ENCODE data around the gene CUL7.

DNA sequence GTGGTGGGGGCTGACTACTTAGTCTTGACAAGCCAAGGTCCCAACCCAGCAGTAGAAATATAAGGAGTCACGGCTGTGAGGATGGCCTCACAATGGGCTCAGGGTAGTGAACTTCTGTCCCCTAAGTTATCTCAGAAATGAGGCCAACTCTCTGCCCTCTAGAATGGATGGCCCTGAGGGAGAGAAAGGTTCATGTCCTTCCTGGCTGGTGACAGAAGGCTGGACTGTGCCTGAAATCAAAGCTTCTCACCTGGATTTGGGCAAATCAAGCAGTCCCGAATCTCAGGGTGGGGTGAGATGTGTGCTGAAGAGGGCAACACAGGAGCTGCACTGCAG is 19.5 kb downstream of the CUL7 start:
- TF ChIP-seq, protein P1, sequence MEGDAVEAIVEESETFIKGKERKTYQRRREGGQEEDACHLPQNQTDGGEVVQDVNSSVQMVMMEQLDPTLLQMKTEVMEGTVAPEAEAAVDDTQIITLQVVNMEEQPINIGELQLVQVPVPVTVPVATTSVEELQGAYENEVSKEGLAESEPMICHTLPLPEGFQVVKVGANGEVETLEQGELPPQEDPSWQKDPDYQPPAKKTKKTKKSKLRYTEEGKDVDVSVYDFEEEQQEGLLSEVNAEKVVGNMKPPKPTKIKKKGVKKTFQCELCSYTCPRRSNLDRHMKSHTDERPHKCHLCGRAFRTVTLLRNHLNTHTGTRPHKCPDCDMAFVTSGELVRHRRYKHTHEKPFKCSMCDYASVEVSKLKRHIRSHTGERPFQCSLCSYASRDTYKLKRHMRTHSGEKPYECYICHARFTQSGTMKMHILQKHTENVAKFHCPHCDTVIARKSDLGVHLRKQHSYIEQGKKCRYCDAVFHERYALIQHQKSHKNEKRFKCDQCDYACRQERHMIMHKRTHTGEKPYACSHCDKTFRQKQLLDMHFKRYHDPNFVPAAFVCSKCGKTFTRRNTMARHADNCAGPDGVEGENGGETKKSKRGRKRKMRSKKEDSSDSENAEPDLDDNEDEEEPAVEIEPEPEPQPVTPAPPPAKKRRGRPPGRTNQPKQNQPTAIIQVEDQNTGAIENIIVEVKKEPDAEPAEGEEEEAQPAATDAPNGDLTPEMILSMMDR (IDR thresholded peaks at IDR 0.05 in 2 of 3, conservative IDR thresholded peaks at IDR 0.05 in 1 of 3; ENCODE audit: borderline replicate concordance in 1 of 3, insufficient read depth in 1 of 3, low read depth in 2 of 3, low read length in 2 of 3), result no peak
- no peak for TF ChIP-seq POLR2A (IDR thresholded peaks at IDR 0.05; ENCODE audit: borderline replicate concordance, extremely low read depth, insufficient read depth, insufficient read length)
- TF ChIP-seq, protein P2, sequence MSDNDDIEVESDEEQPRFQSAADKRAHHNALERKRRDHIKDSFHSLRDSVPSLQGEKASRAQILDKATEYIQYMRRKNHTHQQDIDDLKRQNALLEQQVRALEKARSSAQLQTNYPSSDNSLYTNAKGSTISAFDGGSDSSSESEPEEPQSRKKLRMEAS (IDR thresholded peaks at IDR 0.05), result no peak
- no peak for TF ChIP-seq POLR2AphosphoS5 (IDR thresholded peaks at IDR 0.05; ENCODE audit: low read depth, low read length)
- TF ChIP-seq ZFX (IDR thresholded peaks at IDR 0.05), result no peak
- TF ChIP-seq CEBPB (IDR thresholded peaks at IDR 0.05; ENCODE audit: low read depth), result no peak
- TF ChIP-seq, protein P3, sequence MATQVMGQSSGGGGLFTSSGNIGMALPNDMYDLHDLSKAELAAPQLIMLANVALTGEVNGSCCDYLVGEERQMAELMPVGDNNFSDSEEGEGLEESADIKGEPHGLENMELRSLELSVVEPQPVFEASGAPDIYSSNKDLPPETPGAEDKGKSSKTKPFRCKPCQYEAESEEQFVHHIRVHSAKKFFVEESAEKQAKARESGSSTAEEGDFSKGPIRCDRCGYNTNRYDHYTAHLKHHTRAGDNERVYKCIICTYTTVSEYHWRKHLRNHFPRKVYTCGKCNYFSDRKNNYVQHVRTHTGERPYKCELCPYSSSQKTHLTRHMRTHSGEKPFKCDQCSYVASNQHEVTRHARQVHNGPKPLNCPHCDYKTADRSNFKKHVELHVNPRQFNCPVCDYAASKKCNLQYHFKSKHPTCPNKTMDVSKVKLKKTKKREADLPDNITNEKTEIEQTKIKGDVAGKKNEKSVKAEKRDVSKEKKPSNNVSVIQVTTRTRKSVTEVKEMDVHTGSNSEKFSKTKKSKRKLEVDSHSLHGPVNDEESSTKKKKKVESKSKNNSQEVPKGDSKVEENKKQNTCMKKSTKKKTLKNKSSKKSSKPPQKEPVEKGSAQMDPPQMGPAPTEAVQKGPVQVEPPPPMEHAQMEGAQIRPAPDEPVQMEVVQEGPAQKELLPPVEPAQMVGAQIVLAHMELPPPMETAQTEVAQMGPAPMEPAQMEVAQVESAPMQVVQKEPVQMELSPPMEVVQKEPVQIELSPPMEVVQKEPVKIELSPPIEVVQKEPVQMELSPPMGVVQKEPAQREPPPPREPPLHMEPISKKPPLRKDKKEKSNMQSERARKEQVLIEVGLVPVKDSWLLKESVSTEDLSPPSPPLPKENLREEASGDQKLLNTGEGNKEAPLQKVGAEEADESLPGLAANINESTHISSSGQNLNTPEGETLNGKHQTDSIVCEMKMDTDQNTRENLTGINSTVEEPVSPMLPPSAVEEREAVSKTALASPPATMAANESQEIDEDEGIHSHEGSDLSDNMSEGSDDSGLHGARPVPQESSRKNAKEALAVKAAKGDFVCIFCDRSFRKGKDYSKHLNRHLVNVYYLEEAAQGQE (IDR thresholded peaks at IDR 0.05; ENCODE audit: low read depth), result no peak
- TF ChIP-seq EZH2 (IDR thresholded peaks at IDR 0.05), result no peak
- no peak for TF ChIP-seq TCF7L2 (IDR thresholded peaks at IDR 0.05; ENCODE audit: borderline replicate concordance, extremely low read depth, insufficient read depth, insufficient read length)
- TF ChIP-seq EZH2phosphoT487 (IDR thresholded peaks at IDR 0.05; ENCODE audit: borderline replicate concordance), result no peak
- no peak for TF ChIP-seq SIN3A (IDR thresholded peaks at IDR 0.05; ENCODE audit: low read depth)
- TF ChIP-seq SP1 (IDR thresholded peaks at IDR 0.05; ENCODE audit: low read depth), result no peak

All from HCT116 (cell line).